GM23338 (cell line): ENCODE data around the gene FAM161B. TPM values are rescaled to one million over a fixed set of nuclear protein-coding genes. Genes with fewer than 3 reads are reported as not detected.

ENCODE experiments used
- ATAC-seq: fragments of 200-7000 bp; cut with Tn5 transposase; 3 replicates; pipeline ENCODE4 v1.9.1; 2020
- DNase-seq: peaks from one replicate; pipeline ENCODE4 v3.0.0-alpha.2; 2015; ENCODE audit warnings: low spot score
- H2AFZ ChIP-seq: fragments of 200-600 bp; sonication (generic); 2 replicates; pipeline ENCODE4 v1.8.0; 2016; ENCODE audit warnings: antibody characterized with exemption, mild to moderate bottlenecking, moderate library complexity
- H3F3A ChIP-seq: fragments of 200-600 bp; sonication (generic); replicated peaks from 2 replicates; pipeline ENCODE4 v1.8.0; 2017; ENCODE audit warnings: antibody characterized with exemption, mixed run types, low read depth
- H3K27ac ChIP-seq: fragments of 200-600 bp; sonication (generic); 2 replicates; pipeline ENCODE4 v1.6.1; 2016; ENCODE audit warnings: low read depth
- H3K27me3 ChIP-seq: fragments of 200-600 bp; sonication (generic); 2 replicates; pipeline ENCODE4 v1.8.0; 2016; ENCODE audit warnings: mild to moderate bottlenecking, mixed run types, moderate library complexity; ENCODE audit not compliant: insufficient read depth
- H3K36me3 ChIP-seq: fragments of 200-600 bp; sonication (generic); 2 replicates; pipeline ENCODE4 v1.8.0; 2016; ENCODE audit warnings: mild to moderate bottlenecking; ENCODE audit not compliant: insufficient read depth
- H3K4me1 ChIP-seq: fragments of 200-600 bp; sonication (generic); 2 replicates; pipeline ENCODE4 v1.8.0; 2016; ENCODE audit warnings: mild to moderate bottlenecking, moderate library complexity; ENCODE audit not compliant: insufficient read depth
- H3K4me2 ChIP-seq: fragments of 200-600 bp; sonication (generic); 2 replicates; pipeline ENCODE4 v1.7.1; 2017; ENCODE audit warnings: mixed run types
- H3K4me3 ChIP-seq: fragments of 200-600 bp; sonication (generic); 2 replicates; pipeline ENCODE4 v1.6.1; 2016; ENCODE audit warnings: mixed run types
- H3K79me2 ChIP-seq: fragments of 200-600 bp; sonication (generic); replicated peaks from 2 replicates; pipeline ENCODE4 v1.8.0; 2017; ENCODE audit warnings: mild to moderate bottlenecking; ENCODE audit not compliant: insufficient read depth
- H3K9me2 ChIP-seq: fragments of 200-600 bp; sonication (generic); 2 replicates; pipeline ENCODE4 v1.8.0; 2017; ENCODE audit not compliant: insufficient read depth
- H4K20me1 ChIP-seq: fragments of 200-600 bp; sonication (generic); replicated peaks from 2 replicates; pipeline ENCODE4 v1.8.0; 2017; ENCODE audit warnings: mild to moderate bottlenecking; ENCODE audit not compliant: insufficient read depth
- H3K27ac Mint-ChIP-seq: 2 replicates; pipeline ENCODE4 v1.8.0; 2020; ENCODE audit warnings: inconsistent platforms, mild to moderate bottlenecking, moderate library complexity, mixed read lengths
- H3K27me3 Mint-ChIP-seq: 3 replicates; pipeline ENCODE4 v1.8.0; 2022; ENCODE audit warnings: low read depth, mild to moderate bottlenecking, moderate library complexity, mixed read lengths, inconsistent platforms; ENCODE audit not compliant: insufficient read depth, poor library complexity
- H3K36me3 Mint-ChIP-seq: 3 replicates; pipeline ENCODE4 v1.8.0; 2021; ENCODE audit warnings: low read depth, mild to moderate bottlenecking, inconsistent platforms, moderate library complexity, mixed read lengths
- H3K4me1 Mint-ChIP-seq: 3 replicates; pipeline ENCODE4 v1.8.0; 2020; ENCODE audit warnings: mild to moderate bottlenecking, inconsistent platforms, mixed read lengths
- H3K4me3 Mint-ChIP-seq: 3 replicates; pipeline ENCODE4 v1.8.0; 2021; ENCODE audit warnings: moderate library complexity, mild to moderate bottlenecking, inconsistent platforms, mixed read lengths
- H3K9me3 Mint-ChIP-seq: 3 replicates; pipeline ENCODE4 v1.8.0; 2020; ENCODE audit warnings: moderate library complexity, mild to moderate bottlenecking, inconsistent platforms, mixed read lengths
- CREB1 ChIP-seq: fragments of 250-450 bp; sonication (Bioruptor Pico); IDR thresholded peaks from 2 replicates; pipeline ENCODE4 v1.5.0; 2020; ENCODE audit warnings: low read depth, mild to moderate bottlenecking, moderate library complexity
- CTCF ChIP-seq, 2 experiments: fragments of 200-600 bp in 1 of 2; sonication (generic) in 1 of 2; conservative IDR thresholded peaks; 2 replicates each; pipeline versions ENCODE4 v1.5.1 to v1.6.1; 2016 to 2017; ENCODE audit warnings: antibody characterized with exemption in 2 of 2, low read depth in 2 of 2, mild to moderate bottlenecking in 2 of 2, moderate library complexity in 1 of 2
- ETS1 ChIP-seq: IDR thresholded peaks from 2 replicates; pipeline ENCODE4 v1.6.1; 2016; ENCODE audit warnings: antibody characterized with exemption
- EZH2 ChIP-seq: fragments of 200-600 bp; sonication (generic); IDR thresholded peaks from one replicate; pipeline ENCODE4 v1.8.0; 2017; ENCODE audit warnings: antibody characterized with exemption, mild to moderate bottlenecking, low read depth; ENCODE audit not compliant: unreplicated experiment
- EZH2phosphoT487 ChIP-seq: fragments of 200-600 bp; sonication (generic); IDR thresholded peaks from one replicate; pipeline ENCODE4 v1.8.1; 2018; ENCODE audit warnings: antibody characterized with exemption; ENCODE audit not compliant: unreplicated experiment
- JUNB ChIP-seq: IDR thresholded peaks from one replicate; pipeline ENCODE4 v1.6.1; 2016; ENCODE audit warnings: antibody characterized with exemption; ENCODE audit not compliant: unreplicated experiment
- NANOG ChIP-seq: IDR thresholded peaks from 2 replicates; pipeline ENCODE4 v1.6.1; 2016; ENCODE audit warnings: antibody characterized with exemption, borderline replicate concordance
- REST ChIP-seq: IDR thresholded peaks from one replicate; pipeline ENCODE4 v1.6.1; 2018; ENCODE audit warnings: antibody characterized with exemption; ENCODE audit not compliant: unreplicated experiment
- ZNF114 ChIP-seq: fragments of 250-450 bp; sonication (Bioruptor Pico); IDR thresholded peaks from 2 replicates; pipeline ENCODE4 v1.5.0; 2020; ENCODE audit warnings: mild to moderate bottlenecking, moderate library complexity
- polyA plus RNA-seq: library from polyadenylated mRNA; unstranded; fragments of >200 nt; fragmentation: Nextera tagmentation; extraction: Ambion mirVana; gene quantifications from 2 replicates; pipeline ENCODE4 v1.2.1, GENCODE V29; 2016
- total RNA-seq: library from RNA; depleted of rRNA; stranded (reverse); fragments of >200 nt; shearing (Covaris generic); gene quantifications from 2 replicates; pipeline ENCODE4 v1.2.3, GENCODE V29; 2014

FAM161B gene
- total and polyA plus RNA-seq, 2 experiments from 2014 or later: 0.28 to 2.8 TPM

- H2AFZ ChIP-seq: no peak overlapping the region
- H3F3A ChIP-seq: no peaks in the 10 kb centered on the region
- no peak overlapping the region for H3K4me3 ChIP-seq
- H3K4me1 ChIP-seq: no peaks in the 10 kb centered on the region
- no peak overlapping the region for H3K4me3 Mint-ChIP-seq
- H3K27me3 ChIP-seq: no peaks in the 10 kb centered on the region
- H3K27me3 Mint-ChIP-seq: no peaks in the 10 kb centered on the region
- H3K36me3 ChIP-seq: no peaks in the 10 kb centered on the region
- H3K79me2 ChIP-seq: no peaks in the 10 kb centered on the region
- H4K20me1 ChIP-seq: no peaks in the 10 kb centered on the region; the same call in 1 of the 2 replicates
- no peaks in the 10 kb centered on the region for H3K9me3 Mint-ChIP-seq
- H3K9me2 ChIP-seq: no peaks in the 10 kb centered on the region
- peaks cover 27% of the 10 kb centered on the region; the same call in 2 of the 3 replicates for H3K36me3 Mint-ChIP-seq
- no peak for TF ChIP-seq EZH2phosphoT487
- no peak for TF ChIP-seq EZH2
- TF ChIP-seq ZNF114 (CRISPR knock-in tag): no peak
- ATAC-seq: no peak
- no peaks in the 10 kb centered on the region for H3K4me1 Mint-ChIP-seq
- H3K27ac ChIP-seq: no peak overlapping the region
- no peak for DNase-seq
- H3K4me2 ChIP-seq: no peak overlapping the region
- H3K27ac Mint-ChIP-seq: no peak overlapping the region
Measured at GRCh38 chr14:73961192-73961591, 11.3 kb upstream of the FAM161B start.

- H3K36me3 Mint-ChIP-seq: peaks cover 35% of the 10 kb centered on the region
- no peak overlapping the region for H3K27ac ChIP-seq
- no peak for DNase-seq
- H3K4me1 Mint-ChIP-seq: no peaks in the 10 kb centered on the region
- H3K9me2 ChIP-seq: no peaks in the 10 kb centered on the region
- no peak overlapping the region for H3K4me3 ChIP-seq
- no peaks in the 10 kb centered on the region for H3K27me3 Mint-ChIP-seq
- no peak for ATAC-seq
- no peak overlapping the region for H3K27ac Mint-ChIP-seq
- no peak overlapping the region for H3K4me3 Mint-ChIP-seq
- no peak overlapping the region for H3K4me2 ChIP-seq
- TF ChIP-seq NANOG: no peak
- peak in 1 of 2 experiments; percentile 26; a peak in 1 of 4 replicates for TF ChIP-seq CTCF (conservative IDR thresholded peaks at IDR 0.05; ENCODE audit: low read depth in 2 of 2)
- no peaks in the 10 kb centered on the region; the same call in 1 of the 2 replicates for H4K20me1 ChIP-seq
- no peaks in the 10 kb centered on the region for H3K36me3 ChIP-seq
- no peaks in the 10 kb centered on the region for H3K27me3 ChIP-seq
- H3K9me3 Mint-ChIP-seq: no peaks in the 10 kb centered on the region
- H2AFZ ChIP-seq: no peak overlapping the region
- no peaks in the 10 kb centered on the region for H3K4me1 ChIP-seq
- H3F3A ChIP-seq: no peaks in the 10 kb centered on the region
- no peaks in the 10 kb centered on the region for H3K79me2 ChIP-seq
Measured at GRCh38 chr14:73958591-73958990, 8.7 kb upstream of the FAM161B start.

- Histone ChIP-seq H3K9me2 (no peaks in the 10 kb centered on the region), H3F3A (no peaks in the 10 kb centered on the region), H3K27me3 (no peaks in the 10 kb centered on the region), H3K36me3 (no peaks in the 10 kb centered on the region), H2AFZ (no peak overlapping the region), H3K4me2 (no peak overlapping the region), H3K4me3 (no peak overlapping the region), H3K79me2 (no peaks in the 10 kb centered on the region), H3K4me1 (no peaks in the 10 kb centered on the region), H4K20me1 (no peaks in the 10 kb centered on the region; the same call in 1 of the 2 replicates), H3K27ac (no peak overlapping the region)
- Mint-ChIP-seq H3K4me3 (no peak overlapping the region), H3K4me1 (no peaks in the 10 kb centered on the region), H3K27me3 (no peaks in the 10 kb centered on the region), H3K27ac (no peak overlapping the region), H3K9me3 (no peaks in the 10 kb centered on the region), H3K36me3 (peaks cover 25% of the 10 kb centered on the region)
- TF ChIP-seq REST (no peak), ETS1 (no peak), JUNB (no peak), EZH2phosphoT487 (no peak), NANOG (no peak), EZH2 (no peak), ZNF114 (CRISPR knock-in tag) (no peak), CTCF (conservative IDR thresholded peaks at IDR 0.05; ENCODE audit: low read depth in 2 of 2) (no peak), CREB1 (CRISPR knock-in tag) (no peak)
- ATAC-seq (no peak), DNase-seq (no peak)
Measured at GRCh38 chr14:73955674-73956073, 5.8 kb upstream of the FAM161B start.
